T-helper 1 cell treated with Interleukin-12 subunit alpha and Interleukin-12 subunit beta and Interleukin-4 antibody, amounts not matched to agents 30 ng/mL and 1 ng/mL, for 36 hours (primary cell): ENCODE data around the gene SMIM41. TPM values are rescaled to one million over a fixed set of nuclear protein-coding genes. Genes with fewer than 3 reads are reported as not detected.

ENCODE experiments used
- intact Hi-C: fragments of 100-400 bp; cut with micrococcal nuclease; formaldehyde crosslinking; loops from one replicate; pipeline ENCODE4 v1.15.1; 2024
- total RNA-seq: library from RNA; stranded (reverse); gene quantifications from 2 replicates; pipeline ENCODE4 v1.2.3, GENCODE V29; 2022

The SMIM41 gene
- total RNA-seq, 1 donor from 2014 or later: 0.25 TPM

- intact Hi-C loops: no loop called here
Measured at GRCh38 chr12:52145228-52146088, 66.0 kb downstream of the SMIM41 start.

- intact Hi-C loops: no loop called here
Measured at GRCh38 chr12:52146089-52146821, 66.8 kb downstream of the SMIM41 start.

DNA sequence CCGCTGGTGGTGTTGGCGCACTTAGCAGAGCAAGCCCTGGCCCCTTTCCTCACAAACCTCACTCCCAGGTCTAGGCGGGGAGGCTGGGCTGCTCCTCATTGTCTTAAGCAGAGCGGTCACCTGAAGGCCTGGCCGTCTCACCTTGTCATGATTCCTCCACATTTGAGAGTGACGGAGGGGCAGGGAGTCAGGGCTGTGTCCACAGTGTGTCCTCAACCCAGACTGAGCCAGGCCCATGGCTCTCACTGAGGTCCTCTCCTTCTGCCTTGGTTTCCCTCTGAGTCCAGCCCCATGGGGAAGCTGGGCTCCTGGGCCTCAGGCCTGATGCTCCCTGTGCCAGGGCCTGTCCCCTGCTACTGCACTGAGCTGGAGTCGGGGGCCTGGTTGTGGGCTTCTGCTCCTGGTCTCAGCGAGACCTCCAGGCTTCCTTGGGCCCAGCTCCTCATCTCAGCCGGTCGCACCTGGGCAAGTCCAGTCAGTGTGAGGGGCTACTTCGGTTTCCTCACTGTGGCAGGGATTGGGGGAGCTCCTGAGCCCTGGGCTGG is 67.4 kb downstream of the SMIM41 start:
- intact Hi-C loops: no loop called here

GRCh38 chr12:52147367-52147963 is 68.0 kb downstream of the SMIM41 start:
- intact Hi-C loops: no loop called here

DNA sequence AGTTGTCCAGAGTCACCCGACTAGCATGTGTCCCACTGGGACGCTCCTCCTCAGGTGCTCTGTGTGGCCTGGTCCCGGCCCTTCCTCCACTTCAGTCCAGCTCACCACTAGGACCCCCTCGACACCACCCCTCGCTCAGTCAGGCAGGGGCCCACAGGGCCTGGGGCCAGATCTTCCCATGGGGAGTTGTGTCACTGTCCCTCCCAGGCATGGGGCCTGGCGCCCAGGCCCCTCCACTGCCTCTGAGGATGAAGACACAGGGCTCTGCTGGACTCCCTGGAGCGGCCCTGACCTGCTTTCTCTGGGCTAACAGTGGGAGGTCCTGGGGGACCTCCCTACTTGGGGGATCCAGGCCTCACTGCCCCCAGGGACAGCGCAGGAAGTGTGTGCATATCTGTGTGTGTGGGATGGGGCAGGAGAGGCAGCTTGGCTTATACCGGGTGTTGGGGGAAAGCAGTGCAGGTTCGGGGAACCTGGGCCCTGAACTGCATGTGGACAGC is 68.5 kb downstream of the SMIM41 start:
- intact Hi-C loops: no loop called here

GRCh38 chr12:52148464-52149181 is 69.1 kb downstream of the SMIM41 start:
- intact Hi-C loops: no loop called here

GRCh38 chr12:52149182-52149641 is 69.7 kb downstream of the SMIM41 start:
- intact Hi-C loops: no loop called here

DNA sequence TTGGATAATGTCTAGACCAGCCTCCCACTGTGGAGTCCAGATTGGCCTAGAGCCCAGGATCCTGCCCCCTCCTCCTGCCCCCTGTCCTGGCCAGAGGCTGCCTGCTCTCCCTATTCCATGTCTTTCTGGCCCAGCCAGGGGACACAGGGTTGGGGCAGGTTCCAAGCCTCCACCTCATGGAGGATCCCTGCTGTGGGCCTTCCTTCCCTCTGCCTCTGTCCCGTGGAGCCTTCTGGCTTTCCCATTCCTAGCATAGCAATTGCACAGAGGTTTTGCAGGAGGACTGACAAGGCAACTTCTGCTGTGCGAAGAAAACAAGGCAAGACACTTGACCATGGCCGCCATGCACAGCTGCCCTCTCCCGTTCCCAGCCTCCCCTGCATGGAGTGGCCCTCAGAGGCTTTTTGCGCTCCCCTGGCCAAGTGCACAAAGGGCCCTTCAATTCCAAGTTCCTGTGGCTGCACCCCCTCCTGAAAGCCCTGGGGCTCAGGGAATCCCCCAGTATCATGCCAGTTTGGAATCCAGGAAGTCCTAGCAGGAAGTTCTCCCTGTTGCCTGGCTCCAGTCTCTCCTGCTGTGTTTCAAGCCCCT is 70.2 kb downstream of the SMIM41 start:
- intact Hi-C loops: no loop called here

- intact Hi-C loops: no loop called here
Measured at GRCh38 chr12:52151153-52151836, 71.8 kb downstream of the SMIM41 start.

- intact Hi-C loops: loop anchor here (1.0 kb wide), 2 partner anchors 175 to 727 kb away; no protein-coding TSS in a partner anchor
Measured at GRCh38 chr12:52151837-52152783, 72.6 kb downstream of the SMIM41 start.

GRCh38 chr12:52152905-52153317 is 73.4 kb downstream of the SMIM41 start:
- intact Hi-C loops: loop anchor here (1.0 kb wide), 2 partner anchors 174 to 726 kb away; no protein-coding TSS in a partner anchor

DNA sequence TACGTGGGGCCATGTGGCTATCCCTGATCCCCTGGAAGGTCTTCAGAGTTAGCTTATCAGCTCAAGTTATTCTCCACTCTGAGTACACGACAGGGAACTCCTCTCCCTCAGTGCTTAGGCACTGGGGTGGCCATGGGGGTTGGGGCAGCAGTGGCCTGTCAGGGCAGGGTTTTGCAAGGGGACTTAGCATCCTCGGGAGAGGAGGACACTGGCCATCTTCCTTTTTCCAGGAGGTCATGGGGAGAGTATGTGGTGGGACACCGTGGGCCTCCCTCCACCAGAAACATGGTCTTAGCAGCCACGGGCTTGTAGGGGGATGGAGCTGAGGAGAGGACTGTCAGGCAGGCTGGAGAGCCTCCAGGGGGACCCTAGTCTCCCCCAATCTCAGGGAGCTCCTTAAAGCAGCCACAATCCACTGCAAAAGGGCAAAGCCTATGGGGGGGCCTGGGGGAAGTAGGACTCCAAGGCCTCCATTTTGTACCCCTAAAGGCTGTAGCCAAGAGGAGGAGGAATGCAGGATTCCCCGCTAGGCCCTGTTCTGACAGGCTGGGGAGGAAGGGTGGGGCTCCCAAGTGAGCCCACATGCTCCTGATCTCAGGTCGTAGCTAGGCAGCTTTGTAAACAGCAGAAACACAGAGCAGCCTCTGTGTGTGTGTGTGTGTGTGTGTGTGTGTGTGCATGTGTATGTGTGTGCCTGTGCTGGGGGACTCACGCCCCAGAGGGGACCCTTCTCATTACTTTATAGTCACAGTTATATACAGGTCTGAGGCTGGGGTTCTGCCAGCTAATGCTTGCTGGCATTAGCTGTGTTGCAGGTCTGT is 75.8 kb downstream of the SMIM41 start:
- intact Hi-C loops: no loop called here

DNA sequence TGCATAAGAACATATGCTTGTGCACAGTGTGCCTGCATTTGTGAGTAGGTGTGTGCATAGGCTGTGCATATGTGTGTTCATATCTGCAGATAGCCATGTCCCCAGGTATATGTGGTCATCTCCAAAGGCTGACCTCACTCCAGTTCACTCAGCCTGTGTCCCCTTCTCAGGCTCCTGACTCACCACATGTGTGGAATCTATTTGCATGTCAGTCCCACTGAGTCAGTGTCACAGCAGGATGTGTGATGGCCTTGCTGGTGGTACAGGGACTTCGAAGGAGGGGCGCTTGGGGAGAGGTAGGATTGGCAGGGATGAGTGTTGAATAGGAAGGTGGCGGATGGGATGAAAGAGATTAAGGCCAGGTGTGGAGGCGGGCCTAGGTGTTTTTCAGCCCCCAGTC is 76.8 kb downstream of the SMIM41 start:
- intact Hi-C loops: loop anchor here (1.0 to 2.0 kb wide), 6 partner anchors 56 to 723 kb away; no protein-coding TSS in a partner anchor

DNA sequence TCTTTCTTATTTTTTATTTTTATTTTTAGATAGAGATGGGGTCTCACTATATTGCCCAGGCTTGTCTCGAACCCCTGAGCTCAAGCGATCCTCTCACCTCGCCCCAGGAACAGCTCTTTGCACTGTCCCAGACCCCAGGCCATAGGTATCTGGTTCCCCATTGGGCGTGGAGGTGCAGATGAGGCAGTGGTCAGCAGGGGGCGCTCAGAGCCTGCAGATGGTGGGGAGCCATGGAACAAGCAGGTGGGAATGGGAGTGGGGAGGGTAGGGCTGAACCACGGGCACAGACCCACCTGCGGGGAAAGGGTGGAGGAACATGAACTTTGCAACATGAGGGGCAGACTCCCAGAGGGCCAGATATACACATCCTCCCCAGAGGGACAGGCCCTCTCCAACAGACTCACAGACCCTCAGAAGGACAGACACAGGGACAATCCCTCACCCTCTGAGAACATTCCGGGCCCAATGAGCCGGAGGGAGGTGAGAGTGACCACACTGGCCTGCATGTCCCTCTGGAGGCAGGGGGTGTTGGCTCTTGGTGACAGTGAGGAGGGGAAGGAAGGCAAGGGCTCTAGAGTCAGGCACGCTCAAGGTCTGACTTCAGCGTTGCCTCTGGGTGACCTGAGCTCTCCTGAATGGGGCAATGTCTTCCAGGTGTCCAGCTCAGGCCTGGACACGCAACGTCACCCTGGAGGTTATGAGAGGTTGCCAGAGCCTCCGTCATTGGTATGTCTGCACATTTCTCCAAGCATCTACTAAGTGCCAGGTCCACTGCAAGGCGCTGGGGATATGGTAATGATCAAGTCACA is 77.5 kb downstream of the SMIM41 start:
- intact Hi-C loops: loop anchor here (1.0 to 2.0 kb wide), 8 partner anchors 56 to 824 kb away; no protein-coding TSS in a partner anchor

DNA sequence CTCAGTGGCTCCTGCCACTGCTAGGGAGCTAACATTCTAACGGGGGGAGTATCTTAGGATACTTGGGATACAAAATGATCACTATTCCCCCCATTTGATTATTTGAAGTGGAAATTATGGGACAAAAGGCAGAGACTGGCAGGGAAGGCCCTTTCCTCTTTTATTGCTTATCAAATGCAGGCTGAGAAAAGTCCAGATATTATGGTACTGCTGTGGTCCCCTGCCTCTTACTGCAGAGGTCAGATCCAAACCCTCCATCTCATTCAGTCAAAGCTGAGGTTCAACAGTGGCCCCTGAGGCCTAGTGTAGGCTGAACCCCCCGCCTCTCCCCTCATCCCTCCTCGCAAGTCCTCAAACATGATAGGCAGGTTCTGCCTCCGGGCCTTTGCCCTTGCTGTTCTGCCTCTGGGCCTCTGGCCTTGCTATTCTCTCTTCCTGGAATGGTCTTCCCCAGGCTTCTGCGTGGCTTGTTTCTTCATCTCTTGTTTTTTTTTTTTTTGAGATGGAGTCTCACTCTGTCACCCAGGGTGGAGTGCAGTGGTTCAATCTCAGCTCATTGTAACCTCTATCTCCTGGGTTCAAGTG is 78.2 kb downstream of the SMIM41 start:
- intact Hi-C loops: loop anchor here (1.0 to 2.0 kb wide), 5 partner anchors 55 to 824 kb away; no protein-coding TSS in a partner anchor
